Liver (tissue), 9 donors: Measurements from ENCODE around the gene TSHZ2. TPM values are rescaled to one million over a fixed set of nuclear protein-coding genes. Genes with fewer than 3 reads are reported as not detected.

Experiments
- DNase-seq: peaks from one replicate; pipeline ENCODE4 v3.0.0-alpha.2; 2017; ENCODE audit warnings: low spot score
- H3K27ac ChIP-seq, 2 donors: one replicate each; pipeline ENCODE4 v1.7.0; 2013; ENCODE audit warnings: inconsistent platforms in 2 of 2, low read length in 2 of 2, control low read depth in 1 of 2, low read depth in 1 of 2, mild to moderate bottlenecking in 1 of 2
- H3K27me3 ChIP-seq, 4 donors: one replicate each; pipeline versions ENCODE4 v1.6.1 to v1.7.0; 2013; ENCODE audit warnings: low read length in 3 of 4, inconsistent platforms in 1 of 4, mild to moderate bottlenecking in 1 of 4, moderate library complexity in 1 of 4; ENCODE audit not compliant: control insufficient read depth in 4 of 4, insufficient read depth in 4 of 4
- H3K36me3 ChIP-seq, 4 donors: one replicate each; pipeline versions ENCODE4 v1.6.1 to v1.7.0; 2013; ENCODE audit warnings: low read length in 3 of 4, mild to moderate bottlenecking in 3 of 4, low read depth in 1 of 4, moderate library complexity in 1 of 4; ENCODE audit not compliant: control insufficient read depth in 4 of 4, insufficient read depth in 3 of 4
- H3K4me1 ChIP-seq, 4 donors: one replicate each; pipeline versions ENCODE4 v1.6.1 to v1.7.0; 2013; ENCODE audit warnings: low read length in 3 of 4, mild to moderate bottlenecking in 3 of 4, moderate library complexity in 1 of 4; ENCODE audit not compliant: control insufficient read depth in 4 of 4, insufficient read depth in 4 of 4
- H3K4me3 ChIP-seq, 3 donors: one replicate each; pipeline versions ENCODE4 v1.6.1 to v1.7.0; 2013; ENCODE audit warnings: low read length in 3 of 3, control low read depth in 1 of 3, low read depth in 1 of 3, mild to moderate bottlenecking in 1 of 3
- H3K9ac ChIP-seq, 2 donors: one replicate each; pipeline ENCODE4 v1.7.0; 2013; ENCODE audit warnings: low read length in 2 of 2, mild to moderate bottlenecking in 2 of 2, moderate library complexity in 2 of 2, control low read depth in 1 of 2, low read depth in 1 of 2
- H3K9me3 ChIP-seq, 4 donors: one replicate each; pipeline versions ENCODE4 v1.6.1 to v1.7.0; 2013; ENCODE audit warnings: low read length in 3 of 4; ENCODE audit not compliant: control insufficient read depth in 4 of 4
- EGR1 ChIP-seq, 2 donors: IDR thresholded peaks; 2 replicates each; pipeline ENCODE4 v1.6.1; 2016 to 2018; ENCODE audit warnings: antibody characterized with exemption in 2 of 2, low read depth in 2 of 2
- FOXA1 ChIP-seq: IDR thresholded peaks from 2 replicates; pipeline ENCODE4 v1.6.1; 2016; ENCODE audit warnings: antibody characterized with exemption
- FOXA2 ChIP-seq: IDR thresholded peaks from 2 replicates; pipeline ENCODE4 v1.6.1; 2016; ENCODE audit warnings: antibody characterized with exemption
- GABPA ChIP-seq, 2 donors: IDR thresholded peaks in 1 of 2; conservative IDR thresholded peaks in 1 of 2; 2 replicates each; pipeline ENCODE4 v1.6.1; 2016; ENCODE audit warnings: antibody characterized with exemption in 2 of 2, mild to moderate bottlenecking in 1 of 2, moderate library complexity in 1 of 2
- HNF4A ChIP-seq, 2 donors: conservative IDR thresholded peaks; 2 replicates each; pipeline ENCODE4 v1.6.1; 2016; ENCODE audit warnings: antibody characterized with exemption in 2 of 2, mild to moderate bottlenecking in 2 of 2
- HNF4G ChIP-seq: IDR thresholded peaks from 2 replicates; pipeline ENCODE4 v1.6.1; 2016; ENCODE audit warnings: antibody characterized with exemption
- MAX ChIP-seq: IDR thresholded peaks from 2 replicates; pipeline ENCODE4 v1.6.1; 2016; ENCODE audit warnings: antibody characterized with exemption
- NR2F2 ChIP-seq: IDR thresholded peaks from 2 replicates; pipeline ENCODE4 v1.6.1; 2016; ENCODE audit warnings: antibody characterized with exemption
- REST ChIP-seq: IDR thresholded peaks from 2 replicates; pipeline ENCODE4 v1.6.1; 2016; ENCODE audit warnings: antibody characterized with exemption, mild to moderate bottlenecking
- RXRA ChIP-seq, 2 donors: IDR thresholded peaks; 2 replicates each; pipeline ENCODE4 v1.6.1; 2017 to 2018; ENCODE audit warnings: antibody characterized with exemption in 2 of 2, mild to moderate bottlenecking in 1 of 2
- SP1 ChIP-seq: IDR thresholded peaks from 2 replicates; pipeline ENCODE4 v1.6.1; 2018; ENCODE audit warnings: antibody characterized with exemption, mild to moderate bottlenecking
- YY1 ChIP-seq: IDR thresholded peaks from 2 replicates; pipeline ENCODE4 v1.6.1; 2016; ENCODE audit warnings: antibody characterized with exemption, mild to moderate bottlenecking
- ZBTB33 ChIP-seq: IDR thresholded peaks from 2 replicates; pipeline ENCODE4 v1.6.1; 2016; ENCODE audit warnings: antibody characterized with exemption
- WGBS: extraction: QIAGEN DNeasy Blood & Tissue Kit; methylation state at CpG from one replicate; pipeline ENCODE4 v1.1.7; 2013; 5-methylcytosine and 5-hydroxymethylcytosine counted together
- polyA plus RNA-seq, 2 donors: library from polyadenylated mRNA; stranded (reverse) in 1 of 2; unstranded in 1 of 2; fragments of 200-250 nt in 1 of 2; fragments of >200 nt in 1 of 2; fragmentation: Nextera tagmentation in 1 of 2; extraction: Ambion mirVana in 1 of 2; gene quantifications; one replicate each; pipeline versions ENCODE4 v1.2.1 to v1.2.3, GENCODE V29; 2013 to 2015
- total RNA-seq, 2 donors: library from RNA; depleted of rRNA; stranded (reverse); fragments of >200 nt; gene quantifications; one replicate each; pipeline ENCODE4 v1.2.3, GENCODE V29; 2014
- TF ChIP-seq, protein P1 (sequence below): IDR thresholded peaks from 2 replicates; pipeline ENCODE4 v1.6.1; 2016; ENCODE audit warnings: antibody characterized with exemption
- donor health status: healthy.
- donor health status: healthy.
- donor health status: healthy.
- donor health status: healthy.
- donor health status: healthy.

TSHZ2 gene
- total and polyA plus RNA-seq, 4 donors, result 2.9 to 11.3 (median 7.8) TPM

- Histone ChIP-seq H3K27me3 (no peaks in the 10 kb centered on the region), H3K36me3 (peaks cover 0 to 2% (median 0%) of the 10 kb centered on the region in 4 donors), H3K27ac (no peak overlapping the region), H3K4me1 (peaks cover 0 to 6% (median 0%) of the 10 kb centered on the region in 4 donors), H3K4me3 (no peak overlapping the region), H3K9ac (no peak overlapping the region), H3K9me3 (no peaks in the 10 kb centered on the region)
- TF ChIP-seq YY1 (no peak), HNF4A (conservative IDR thresholded peaks at IDR 0.05) (no peak), GABPA (IDR thresholded peaks at IDR 0.05 in 1 of 2, conservative IDR thresholded peaks at IDR 0.05 in 1 of 2) (no peak), SP1 (no peak), FOXA2 (no peak), FOXA1 (no peak), ZBTB33 (no peak), MAX (no peak), NR2F2 (no peak), REST (no peak), HNF4G (no peak)
- TF ChIP-seq, protein P1, sequence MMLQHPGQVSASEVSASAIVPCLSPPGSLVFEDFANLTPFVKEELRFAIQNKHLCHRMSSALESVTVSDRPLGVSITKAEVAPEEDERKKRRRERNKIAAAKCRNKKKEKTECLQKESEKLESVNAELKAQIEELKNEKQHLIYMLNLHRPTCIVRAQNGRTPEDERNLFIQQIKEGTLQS, result no peak
- WGBS, result 91% methylated on average over 2 of the region's 2 CpGs
- DNase-seq, result no peak
Observed at GRCh38 chr20:53439616-53440015, 467.5 kb downstream of the TSHZ2 start.

- DNase-seq, result no peak
Observed at GRCh38 chr20:53444401-53445149, 472.4 kb downstream of the TSHZ2 start.

More at GRCh38 chr20:53444401-53445149, 472.4 kb downstream of the TSHZ2 start:
- H3K36me3 ChIP-seq, result peaks cover 0 to 2% (median 0%) of the 10 kb centered on the region in 4 donors
- TF ChIP-seq MAX, result no peak
- no peak for TF ChIP-seq EGR1 (IDR thresholded peaks at IDR 0.05; ENCODE audit: low read depth in 2 of 2)
- no peak for TF ChIP-seq HNF4A (conservative IDR thresholded peaks at IDR 0.05)
- TF ChIP-seq RXRA (IDR thresholded peaks at IDR 0.05), result no peak
- TF ChIP-seq GABPA (IDR thresholded peaks at IDR 0.05 in 1 of 2, conservative IDR thresholded peaks at IDR 0.05 in 1 of 2), result no peak
- TF ChIP-seq HNF4G, result no peak
- no peak for TF ChIP-seq REST
- no peak for TF ChIP-seq FOXA2
- H3K27ac ChIP-seq, result no peak overlapping the region
- H3K4me1 ChIP-seq, result peaks cover 0 to 6% (median 0%) of the 10 kb centered on the region in 4 donors
- no peaks in the 10 kb centered on the region for H3K27me3 ChIP-seq
- peaks cover 0 to 6% (median under 1%) of the 10 kb centered on the region in 4 donors for H3K9me3 ChIP-seq
- WGBS, result 49% methylated on average over 9 of the region's 9 CpGs
- H3K9ac ChIP-seq, result no peak overlapping the region
- no peak overlapping the region for H3K4me3 ChIP-seq
